Omental fat pad (tissue), 4 donors: ENCODE measurements around the gene SIPA1L3. TPM values are rescaled to one million over a fixed set of nuclear protein-coding genes. Genes with fewer than 3 reads are reported as not detected.

ENCODE experiments used
- ATAC-seq: fragments of 150-250 bp; one replicate; pipeline ENCODE4 v1.9.1; 2016; ENCODE audit warnings: mild to moderate bottlenecking, moderate library complexity; ENCODE audit not compliant: low FRiP score
- DNase-seq: peaks from one replicate; pipeline ENCODE4 v3.0.0-alpha.2; 2019; ENCODE audit warnings: low spot score
- total RNA-seq, 4 donors: library from RNA; depleted of rRNA; stranded (reverse); fragments of >200 nt; gene quantifications; one replicate each; pipeline ENCODE4 v1.1.0, GENCODE V29; 2016
- TF ChIP-seq, protein P1 (sequence below), 3 donors: fragments of 450-650 bp; IDR thresholded peaks; one replicate each; pipeline ENCODE4 v1.5.1; 2016 to 2017; ENCODE audit warnings: antibody characterized with exemption in 3 of 3, mild to moderate bottlenecking in 3 of 3, moderate library complexity in 2 of 3

Gene SIPA1L3
- total RNA-seq, 4 donors from 2014 or later = 8.9 to 14.7 (median 12.0) TPM

DNA sequence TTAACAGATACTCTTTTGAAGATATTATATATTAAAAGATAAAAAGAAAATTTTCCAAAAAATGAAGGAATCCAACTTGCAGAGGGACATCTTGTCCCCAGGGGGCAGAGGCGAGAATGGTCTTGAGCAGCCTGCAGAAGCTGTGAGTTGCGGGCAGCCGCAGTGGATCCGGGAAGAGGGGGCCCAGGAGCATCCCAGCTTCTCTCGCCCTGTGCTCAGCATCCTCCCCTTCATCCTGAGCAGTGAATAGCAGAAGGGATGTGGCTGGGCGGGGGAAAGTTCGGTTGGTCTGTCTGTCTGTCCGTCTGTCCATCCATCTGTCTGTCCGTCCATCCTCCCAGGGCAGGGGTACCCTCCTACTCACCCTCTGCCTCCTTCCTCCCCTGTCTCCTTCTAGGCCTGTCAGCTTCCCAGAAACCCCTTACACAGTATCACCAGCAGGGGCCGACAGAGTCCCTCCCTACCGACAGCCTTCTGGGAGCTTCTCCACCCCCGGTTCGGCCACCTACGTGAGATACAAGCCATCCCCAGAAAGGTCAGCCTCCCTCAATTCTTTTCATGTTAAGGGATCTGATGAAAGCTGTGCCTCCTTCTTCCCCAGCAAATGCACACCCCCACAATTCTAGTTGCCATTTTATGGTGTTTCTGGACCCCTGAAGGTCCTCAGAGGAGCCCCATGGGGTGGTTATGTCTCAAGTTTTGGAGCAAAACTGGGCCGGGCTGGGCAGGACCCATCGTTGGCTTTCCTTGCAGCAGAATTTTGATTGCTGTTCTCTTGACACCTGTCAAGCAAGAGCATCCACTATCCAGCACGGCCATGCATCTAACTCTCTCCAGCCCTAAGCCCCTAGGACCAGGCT, 235.4 kb downstream of the SIPA1L3 start:
- DNase-seq (no peak), ATAC-seq (no peak)
- TF ChIP-seq, protein P1, sequence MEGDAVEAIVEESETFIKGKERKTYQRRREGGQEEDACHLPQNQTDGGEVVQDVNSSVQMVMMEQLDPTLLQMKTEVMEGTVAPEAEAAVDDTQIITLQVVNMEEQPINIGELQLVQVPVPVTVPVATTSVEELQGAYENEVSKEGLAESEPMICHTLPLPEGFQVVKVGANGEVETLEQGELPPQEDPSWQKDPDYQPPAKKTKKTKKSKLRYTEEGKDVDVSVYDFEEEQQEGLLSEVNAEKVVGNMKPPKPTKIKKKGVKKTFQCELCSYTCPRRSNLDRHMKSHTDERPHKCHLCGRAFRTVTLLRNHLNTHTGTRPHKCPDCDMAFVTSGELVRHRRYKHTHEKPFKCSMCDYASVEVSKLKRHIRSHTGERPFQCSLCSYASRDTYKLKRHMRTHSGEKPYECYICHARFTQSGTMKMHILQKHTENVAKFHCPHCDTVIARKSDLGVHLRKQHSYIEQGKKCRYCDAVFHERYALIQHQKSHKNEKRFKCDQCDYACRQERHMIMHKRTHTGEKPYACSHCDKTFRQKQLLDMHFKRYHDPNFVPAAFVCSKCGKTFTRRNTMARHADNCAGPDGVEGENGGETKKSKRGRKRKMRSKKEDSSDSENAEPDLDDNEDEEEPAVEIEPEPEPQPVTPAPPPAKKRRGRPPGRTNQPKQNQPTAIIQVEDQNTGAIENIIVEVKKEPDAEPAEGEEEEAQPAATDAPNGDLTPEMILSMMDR (IDR thresholded peaks at IDR 0.05) = no peak

DNA sequence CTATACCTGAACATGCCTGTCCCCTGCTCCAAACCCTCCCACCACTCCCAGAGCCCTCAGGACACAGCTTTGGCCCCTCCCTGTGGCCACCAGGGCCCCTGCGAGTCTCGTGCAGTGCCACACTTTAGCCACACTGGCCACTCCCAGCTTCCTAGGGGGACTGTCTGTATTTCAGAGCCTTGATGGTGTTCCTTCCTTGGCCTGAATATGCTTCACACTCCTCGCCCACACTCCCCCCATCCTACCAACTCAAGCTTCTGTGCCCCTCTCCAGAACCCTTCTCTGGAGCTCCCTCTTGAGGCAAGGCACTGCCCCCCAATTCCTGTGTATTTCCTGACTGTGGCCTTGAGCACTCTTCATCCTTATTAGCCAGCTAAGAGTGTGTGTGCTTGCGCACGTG, 236.8 kb downstream of the SIPA1L3 start:
- TF ChIP-seq, protein P1 (IDR thresholded peaks at IDR 0.05) = no peak
- ATAC-seq = no peak
- no peak for DNase-seq

DNA sequence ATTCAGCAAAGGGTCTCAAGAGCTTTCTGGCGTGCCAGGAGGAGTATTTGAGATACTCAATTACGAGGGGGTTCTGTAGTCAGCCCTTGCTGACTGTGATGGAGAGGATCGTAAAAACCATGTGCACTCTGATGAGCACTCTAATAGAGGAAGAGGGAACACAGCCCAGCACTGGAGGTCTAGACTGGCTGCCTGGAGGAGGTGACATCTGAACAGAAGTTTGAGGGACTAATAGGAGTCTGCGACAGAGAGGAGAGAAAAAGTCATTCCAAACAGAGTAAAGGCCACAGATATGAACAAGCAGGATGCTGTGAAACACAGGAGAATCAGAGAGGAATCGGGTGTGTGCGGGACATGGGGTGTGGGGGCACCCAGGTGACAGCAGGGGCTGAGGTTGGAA, 237.7 kb downstream of the SIPA1L3 start:
- no peak for ATAC-seq
- TF ChIP-seq, protein P1 (IDR thresholded peaks at IDR 0.05) = no peak
- no peak for DNase-seq

DNA sequence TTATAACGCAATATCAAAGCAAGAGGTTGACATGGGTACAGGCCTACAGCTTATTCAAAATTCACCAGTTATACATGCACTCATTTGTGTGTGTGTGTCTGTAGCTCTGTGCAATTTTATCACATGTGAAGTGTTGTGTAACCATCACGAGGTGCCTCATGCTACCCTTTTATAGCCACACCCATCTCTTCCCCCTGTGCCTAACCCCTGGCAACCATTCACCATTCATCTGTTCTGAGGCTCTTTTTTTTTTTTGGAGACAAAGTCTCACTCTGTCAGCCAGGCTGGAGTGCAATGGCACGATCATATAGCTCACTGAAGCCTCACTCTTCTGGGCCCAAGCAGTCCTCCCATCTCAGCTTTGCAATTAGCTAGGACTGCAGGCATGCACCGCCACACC, 238.6 kb downstream of the SIPA1L3 start:
- DNase-seq = no peak
- TF ChIP-seq, protein P1 (IDR thresholded peaks at IDR 0.05) = no peak
- no peak for ATAC-seq

DNA sequence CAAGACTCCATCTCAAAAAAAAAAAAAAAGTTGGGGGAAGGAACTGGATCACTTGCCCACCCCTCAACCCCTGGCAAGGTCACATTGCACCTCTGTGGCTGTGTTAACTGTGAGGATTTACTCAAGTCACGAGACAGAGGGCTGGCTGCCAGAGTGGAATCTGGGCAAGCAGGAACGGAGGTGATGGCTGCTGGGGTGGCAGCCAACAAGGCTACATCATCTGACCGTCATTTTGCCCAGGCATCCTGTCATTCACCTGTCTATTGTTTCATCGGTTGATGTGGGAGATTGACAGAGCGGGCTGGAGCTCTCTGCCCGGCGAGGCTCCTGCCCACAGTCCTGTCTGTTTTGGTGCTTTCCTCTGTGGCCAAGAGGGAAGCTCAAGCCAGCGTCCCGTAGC, 241.3 kb downstream of the SIPA1L3 start:
- ATAC-seq = no peak
- TF ChIP-seq, protein P1 (IDR thresholded peaks at IDR 0.05) = no peak
- no peak for DNase-seq

DNA sequence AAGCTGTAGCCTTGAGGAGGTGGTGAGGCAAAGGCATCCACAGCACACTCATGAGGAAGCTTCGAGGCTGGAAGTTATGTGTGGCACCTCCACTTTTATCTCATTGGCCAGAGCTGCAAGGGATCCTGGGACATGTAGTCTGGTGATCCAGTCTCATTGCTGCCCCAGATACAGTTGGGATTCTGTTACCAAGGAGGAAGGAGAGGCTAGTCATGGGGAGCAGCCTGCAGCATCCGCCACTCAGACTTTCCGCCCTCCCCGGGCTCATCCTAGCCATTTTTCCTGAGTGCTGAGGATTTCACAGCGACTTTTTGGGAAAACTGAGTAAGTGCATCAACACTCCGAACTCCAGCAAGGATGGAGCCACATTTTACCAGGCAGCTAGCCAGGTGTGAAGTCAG, 242.7 kb downstream of the SIPA1L3 start:
- no peak for DNase-seq
- TF ChIP-seq, protein P1 (IDR thresholded peaks at IDR 0.05) = no peak
- no peak for ATAC-seq

DNA sequence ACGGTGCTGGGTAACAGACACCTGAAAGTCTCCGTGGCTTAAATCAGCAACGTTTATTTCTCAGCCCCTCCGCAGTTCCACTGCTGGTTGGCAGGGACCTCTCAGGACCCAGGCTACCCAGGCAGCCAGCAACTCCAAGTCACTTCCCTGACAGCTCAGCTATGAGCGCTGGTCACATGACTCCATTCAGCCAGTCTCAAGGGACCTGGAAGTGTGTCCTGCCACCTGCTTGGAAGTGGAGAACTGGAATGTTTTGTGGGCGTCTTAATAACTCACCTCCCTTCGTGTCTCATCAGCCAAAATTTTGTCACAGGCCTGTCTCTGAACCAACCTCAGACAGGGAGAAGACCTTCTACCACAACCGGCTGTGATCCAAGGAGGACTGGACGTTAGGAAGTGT, 244.2 kb downstream of the SIPA1L3 start:
- ATAC-seq = no peak
- TF ChIP-seq, protein P1 (IDR thresholded peaks at IDR 0.05) = no peak

More for the DNA sequence above, 244.2 kb downstream of the SIPA1L3 start:
- DNase-seq = no peak
